SKM-1 (cell line): Measurements from ENCODE around the gene CDC42BPA.

Source experiments
- DNase-seq: peaks from one replicate; lab custom pipeline; 2025; ENCODE audit not compliant: unreplicated experiment; lab: John Stamatoyannopoulos, UW

Gene CDC42BPA

DNA sequence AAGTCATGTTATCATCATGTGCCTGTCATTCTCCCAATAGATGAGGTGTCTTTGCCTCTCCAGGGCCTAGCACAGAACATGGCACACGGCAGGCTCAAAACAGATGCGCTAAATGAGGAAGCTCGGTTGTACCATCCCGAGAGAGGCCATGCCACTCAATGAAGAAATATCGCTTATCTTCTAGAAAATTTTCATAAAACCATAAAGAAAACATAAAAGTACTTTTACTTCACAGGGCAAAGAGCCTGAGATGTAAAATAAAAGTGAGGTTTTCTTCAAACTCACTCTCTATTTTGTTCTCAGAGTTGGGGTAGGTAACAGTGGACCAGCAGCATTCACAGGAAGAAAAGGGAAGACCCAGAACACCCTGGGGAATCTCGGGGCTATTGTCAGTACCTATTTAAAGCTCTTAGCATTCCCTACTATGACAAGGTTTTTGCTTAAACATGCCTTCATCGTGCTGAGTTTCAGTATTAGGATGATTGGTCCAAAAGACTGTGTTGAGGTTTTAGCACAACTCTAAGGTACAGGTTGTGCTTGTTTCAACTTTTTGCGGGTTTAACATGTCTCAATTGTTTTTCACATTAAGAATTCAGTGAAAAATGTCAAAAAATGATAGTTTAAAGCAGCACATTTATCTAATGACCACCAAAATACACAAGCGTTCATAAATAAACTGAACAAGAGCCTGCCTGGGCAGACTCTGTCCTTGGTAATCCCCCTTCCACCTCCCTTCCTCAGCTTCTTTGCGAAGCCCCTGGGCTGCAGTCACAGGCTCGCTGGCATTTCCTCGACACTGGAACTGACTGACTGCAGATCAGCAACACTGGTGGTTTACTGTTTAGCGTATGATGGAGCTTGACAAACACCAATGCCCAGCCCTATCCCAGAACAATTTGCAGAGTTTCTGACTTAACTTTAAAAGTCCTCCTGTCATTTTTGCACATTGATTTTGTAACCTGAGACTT, 322.6 kb downstream of the CDC42BPA start:
- no peak for DNase-seq

DNA sequence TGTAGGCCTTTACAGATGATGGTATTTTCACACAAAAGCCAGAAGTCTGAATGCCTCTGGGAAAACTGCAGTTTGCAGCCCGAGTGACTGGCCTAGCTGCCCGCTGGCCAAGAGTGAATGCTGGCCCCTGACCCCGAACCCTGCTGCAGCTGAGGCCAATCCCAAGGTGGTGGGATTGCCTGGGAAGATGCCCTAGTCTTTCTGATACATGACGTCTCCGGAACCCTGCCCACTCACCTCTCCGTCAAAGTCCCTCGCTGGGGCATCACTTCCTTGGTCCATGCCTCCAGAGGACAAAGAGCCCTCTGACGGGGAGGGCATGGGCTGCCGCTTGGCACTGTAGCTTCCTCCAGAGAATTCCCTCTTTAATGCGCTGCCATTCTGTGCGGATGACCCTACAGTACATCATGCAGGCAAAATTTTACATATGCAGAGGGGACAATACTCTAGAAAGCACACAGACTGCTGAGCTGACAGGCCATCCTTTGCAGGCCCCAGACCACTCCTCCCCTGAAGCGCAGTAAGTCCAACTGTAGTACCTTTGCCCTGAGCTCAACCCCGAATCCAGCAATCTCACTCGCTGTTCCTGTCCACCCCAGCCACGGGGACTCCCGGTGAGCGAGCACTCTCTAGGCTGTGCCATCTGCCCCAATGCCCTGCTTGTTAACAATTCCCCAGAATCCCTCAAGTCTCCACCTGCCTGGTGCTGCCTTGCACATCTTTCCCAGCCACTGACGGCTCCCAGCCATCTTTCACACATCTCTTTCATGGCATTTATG, 323.5 kb downstream of the CDC42BPA start:
- DNase-seq, result no peak

DNA sequence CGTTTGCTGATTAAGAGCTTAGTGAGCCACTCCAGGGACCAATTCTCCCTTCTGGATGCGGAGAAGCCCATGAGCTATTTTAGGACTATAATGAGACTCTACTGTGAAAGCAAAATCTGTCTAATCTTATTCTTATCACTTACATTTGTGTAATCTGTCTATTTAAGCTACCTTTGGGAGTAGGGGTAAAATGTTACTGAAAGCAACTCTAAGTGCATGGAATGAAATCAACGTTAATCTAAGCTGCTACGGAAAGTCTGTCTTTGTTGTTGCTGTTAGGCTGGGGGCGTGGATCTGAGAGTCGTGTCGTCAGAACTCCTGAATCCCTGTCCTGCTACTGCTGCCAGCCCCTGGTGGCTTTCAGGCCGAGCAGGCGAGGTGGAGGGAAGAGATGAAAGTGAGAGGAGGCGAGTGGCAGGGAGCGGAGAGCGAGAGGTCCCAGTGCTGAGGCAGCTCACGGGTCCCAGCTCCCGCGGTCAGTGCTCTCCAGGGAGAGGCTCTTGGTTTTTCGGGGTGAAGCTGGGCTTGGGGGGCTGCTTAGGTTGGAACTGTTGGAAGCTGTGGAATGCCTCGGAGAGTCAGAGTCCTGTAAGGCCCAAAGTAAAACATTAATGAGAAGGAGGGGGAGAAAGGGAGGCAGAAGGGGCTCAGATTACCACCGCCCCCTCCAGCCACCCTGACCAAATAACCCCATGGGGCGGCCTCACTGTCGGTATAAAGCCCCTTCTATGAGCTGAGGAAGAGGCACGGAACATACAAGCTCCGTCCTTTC, 324.3 kb downstream of the CDC42BPA start:
- DNase-seq, result no peak

DNA sequence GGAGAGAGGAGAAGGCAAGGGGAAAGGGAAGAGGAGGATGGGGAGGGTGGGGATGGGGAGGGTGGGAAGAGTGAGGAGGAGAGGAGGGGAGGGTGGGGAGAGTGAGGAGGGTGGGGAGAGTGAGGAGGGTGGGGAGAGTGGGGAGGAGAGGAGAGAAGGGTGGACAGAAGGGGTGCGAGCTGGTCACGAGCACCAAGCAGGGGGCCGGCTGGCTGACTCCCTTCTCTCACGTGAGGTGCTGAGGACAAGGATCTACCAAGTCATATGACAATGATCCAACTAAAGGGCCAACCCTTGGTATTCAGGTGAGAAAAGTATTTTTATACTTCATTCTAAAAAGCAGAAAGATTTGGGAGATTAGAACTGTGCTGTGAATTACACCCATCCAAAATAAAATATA, 326.4 kb downstream of the CDC42BPA start:
- no peak for DNase-seq

DNA sequence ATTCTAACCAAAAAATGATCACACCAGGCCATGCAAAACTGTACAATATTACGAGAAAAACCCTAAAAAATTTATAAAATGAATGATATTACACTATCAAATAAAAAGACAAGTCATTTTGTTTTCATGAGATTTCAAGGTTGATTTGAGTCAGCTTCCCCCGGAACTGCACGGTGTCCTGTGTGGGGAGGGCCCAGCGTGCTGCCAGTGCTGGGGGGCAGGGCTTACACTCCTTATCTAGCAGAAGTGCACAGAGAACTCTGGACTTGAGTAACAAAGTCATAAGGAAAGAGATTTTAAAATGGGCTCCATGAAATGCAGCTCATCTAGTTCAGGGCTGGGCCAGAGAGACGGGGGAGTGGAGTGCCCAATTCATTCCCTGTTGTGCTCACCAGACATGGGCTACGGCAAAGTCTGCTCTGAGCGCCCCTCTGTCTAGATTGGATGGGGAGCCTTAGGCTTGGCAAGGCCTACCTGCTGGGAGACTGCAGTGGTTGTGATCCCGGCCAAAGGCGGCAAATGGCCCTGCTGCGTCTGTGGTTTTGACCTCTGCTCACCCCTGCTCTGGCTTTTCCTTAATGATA, 328.1 kb downstream of the CDC42BPA start:
- DNase-seq, result no peak

DNA sequence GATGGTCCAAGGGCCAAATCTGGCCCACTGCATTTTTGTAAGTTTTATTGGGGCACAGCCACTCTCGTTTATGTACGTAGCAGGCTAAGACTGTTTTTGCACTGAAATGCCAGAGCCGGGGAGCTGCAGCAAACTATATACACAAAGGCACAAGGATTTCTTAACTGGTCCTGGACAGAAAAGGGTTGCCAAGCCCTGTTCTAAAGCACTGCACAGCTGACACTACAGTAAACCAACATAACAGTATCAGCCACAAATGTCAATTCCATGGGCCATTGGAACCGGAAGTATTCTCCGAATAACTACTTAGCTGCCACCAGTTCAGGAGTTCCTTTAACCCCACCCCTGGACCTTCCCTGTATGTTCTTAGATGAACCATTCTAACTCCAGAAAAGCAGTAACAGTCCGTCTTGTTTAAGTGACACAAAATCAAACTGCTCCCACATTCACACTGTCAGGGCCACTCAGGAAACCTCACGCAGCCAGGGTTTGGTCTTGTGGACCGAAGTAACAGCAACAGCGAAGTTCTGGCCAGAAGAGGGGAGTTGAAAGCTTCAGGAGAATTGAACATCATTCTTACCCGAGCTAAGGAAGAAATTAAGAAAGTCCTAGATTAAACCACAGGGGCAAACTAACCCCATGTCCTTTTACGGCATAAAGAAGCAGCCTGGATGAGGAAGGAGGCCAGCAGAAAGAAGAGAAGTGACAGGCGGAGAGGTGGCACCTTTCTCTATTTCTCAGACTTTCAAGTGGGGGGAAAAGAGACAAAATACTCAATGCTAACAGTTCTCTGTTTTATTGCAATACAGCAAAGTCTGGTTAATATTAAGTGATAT, 329.0 kb downstream of the CDC42BPA start:
- no peak for DNase-seq

DNA sequence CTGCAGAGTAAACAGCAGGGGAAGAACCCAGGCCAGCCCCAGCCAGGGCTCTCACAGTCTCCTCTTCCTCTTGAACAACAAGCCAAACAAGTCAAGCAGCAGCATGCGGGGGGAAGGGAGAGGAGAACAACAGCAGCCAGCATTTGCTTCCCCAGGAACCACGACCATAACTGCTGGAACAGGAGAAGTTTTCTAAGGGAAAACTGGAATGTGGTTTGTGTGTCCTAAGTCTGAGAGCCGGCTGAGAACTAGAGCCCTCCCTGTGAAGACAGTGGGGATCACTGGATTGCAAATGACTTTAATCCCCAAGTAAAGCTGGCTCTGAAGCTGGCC, 330.0 kb downstream of the CDC42BPA start:
- no peak for DNase-seq

DNA sequence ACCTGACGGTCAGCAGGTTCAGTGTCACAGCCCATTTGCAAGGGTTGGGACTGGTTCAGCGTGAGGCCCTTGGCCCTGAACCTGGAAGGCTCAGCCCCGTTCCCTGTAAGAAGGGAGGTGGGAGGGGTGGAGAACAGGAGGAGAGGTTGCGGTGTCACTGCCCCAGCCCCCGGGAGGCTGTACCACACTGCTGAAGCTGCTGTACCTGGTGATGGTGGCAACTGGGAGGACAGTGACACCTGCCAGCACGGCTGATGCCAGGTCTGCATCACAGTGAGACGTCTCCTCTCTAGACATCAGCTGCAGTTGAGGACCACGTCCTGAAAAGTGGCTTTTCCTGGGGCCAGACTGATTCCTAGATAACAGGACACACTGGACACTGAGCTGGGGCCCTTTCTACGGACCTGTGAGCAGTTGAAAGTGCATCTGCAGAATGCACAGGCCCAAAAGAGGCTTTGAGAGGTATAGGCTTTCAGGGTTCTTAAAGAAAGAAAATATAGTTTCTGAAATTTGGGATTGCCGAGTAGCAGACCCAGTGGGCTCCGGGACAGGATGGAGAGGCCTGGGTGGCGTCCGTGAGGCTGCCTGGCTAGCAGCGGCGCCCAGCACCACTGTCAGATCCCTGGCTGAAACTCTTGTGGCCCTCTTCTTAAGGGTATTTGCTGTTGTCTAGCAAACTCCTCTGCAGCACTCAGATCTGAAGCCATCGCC, 330.5 kb downstream of the CDC42BPA start:
- no peak for DNase-seq

DNA sequence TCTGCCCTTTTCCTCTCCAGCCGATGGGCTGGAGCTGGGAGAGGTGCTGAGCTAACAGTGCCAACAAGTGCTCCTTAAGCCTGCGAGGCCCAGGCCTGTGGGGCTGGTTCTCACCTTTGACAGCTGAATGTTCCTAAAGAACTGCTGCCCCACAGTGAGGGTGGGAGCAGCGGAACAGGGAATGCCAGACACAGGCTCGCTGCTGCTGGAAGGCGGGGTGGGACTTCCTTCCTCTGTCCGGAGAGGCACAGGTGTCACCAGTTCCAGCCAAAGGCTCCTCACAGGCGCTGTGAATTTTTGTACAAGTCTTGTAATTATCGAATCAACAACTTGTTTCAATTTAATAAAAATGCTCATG, 331.1 kb downstream of the CDC42BPA start:
- DNase-seq, result no peak

DNA sequence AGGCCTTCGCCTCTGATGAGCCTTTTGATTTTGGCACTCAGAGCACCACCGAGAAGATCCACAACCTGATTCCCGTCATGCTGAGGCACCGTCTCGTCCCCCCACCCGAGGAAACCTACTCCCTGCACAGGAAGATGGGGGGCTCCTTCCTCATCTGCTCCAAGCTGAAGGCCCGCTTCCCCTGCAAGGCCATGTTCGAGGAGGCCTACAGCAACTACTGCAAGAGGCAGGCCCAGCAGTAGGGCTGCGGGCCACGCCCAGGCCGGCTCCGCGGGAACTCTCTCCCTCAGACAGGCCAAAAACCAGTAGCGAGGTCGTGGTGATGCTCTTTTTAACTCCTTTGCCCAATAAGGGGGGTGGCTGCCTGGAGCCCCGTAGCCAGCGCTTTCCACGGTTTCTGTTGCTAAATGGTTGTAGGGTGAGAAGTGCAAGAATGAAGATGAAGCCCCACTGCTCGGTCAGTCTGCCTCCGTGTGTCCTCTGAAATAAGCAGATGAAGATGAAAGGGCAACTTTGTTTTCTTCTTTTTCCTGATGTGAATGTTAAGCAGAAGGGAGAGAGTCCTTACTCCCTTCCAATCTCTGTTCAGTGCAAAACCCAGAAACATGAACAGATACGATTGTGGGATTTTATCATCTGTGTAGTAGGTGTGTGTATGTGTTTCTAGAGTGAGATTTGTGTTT, 331.7 kb downstream of the CDC42BPA start:
- no peak for DNase-seq

DNA sequence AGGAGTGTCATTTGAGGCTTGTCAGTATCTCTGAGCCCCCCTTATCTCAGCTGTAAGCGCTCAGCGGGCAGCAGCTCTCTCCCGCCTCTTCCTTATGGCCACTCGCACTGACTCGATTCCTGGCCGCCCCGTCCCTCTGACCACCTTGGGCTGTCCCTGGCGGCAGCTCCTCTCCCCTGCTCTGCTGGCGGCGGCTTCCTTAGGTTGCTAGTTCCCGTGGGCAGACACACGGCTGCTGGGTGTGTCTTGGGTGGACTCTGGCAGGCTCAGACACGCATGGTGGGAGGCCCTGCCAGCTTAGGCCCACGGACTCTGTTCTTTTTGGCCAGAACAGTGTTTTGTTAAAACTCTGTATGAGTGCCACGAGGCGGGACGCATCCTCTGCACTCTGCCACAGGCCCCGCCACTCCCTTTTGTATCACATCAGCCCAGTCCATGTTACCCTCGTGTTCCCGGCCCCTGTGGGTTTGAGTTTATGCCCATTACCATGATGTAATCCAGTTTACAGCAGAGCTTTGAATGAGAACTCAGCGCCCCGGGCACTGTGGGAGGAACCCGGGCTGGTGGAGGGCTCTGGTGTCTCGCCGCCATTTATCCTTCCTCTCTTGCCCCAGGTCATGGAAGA, 332.3 kb downstream of the CDC42BPA start:
- no peak for DNase-seq

DNA sequence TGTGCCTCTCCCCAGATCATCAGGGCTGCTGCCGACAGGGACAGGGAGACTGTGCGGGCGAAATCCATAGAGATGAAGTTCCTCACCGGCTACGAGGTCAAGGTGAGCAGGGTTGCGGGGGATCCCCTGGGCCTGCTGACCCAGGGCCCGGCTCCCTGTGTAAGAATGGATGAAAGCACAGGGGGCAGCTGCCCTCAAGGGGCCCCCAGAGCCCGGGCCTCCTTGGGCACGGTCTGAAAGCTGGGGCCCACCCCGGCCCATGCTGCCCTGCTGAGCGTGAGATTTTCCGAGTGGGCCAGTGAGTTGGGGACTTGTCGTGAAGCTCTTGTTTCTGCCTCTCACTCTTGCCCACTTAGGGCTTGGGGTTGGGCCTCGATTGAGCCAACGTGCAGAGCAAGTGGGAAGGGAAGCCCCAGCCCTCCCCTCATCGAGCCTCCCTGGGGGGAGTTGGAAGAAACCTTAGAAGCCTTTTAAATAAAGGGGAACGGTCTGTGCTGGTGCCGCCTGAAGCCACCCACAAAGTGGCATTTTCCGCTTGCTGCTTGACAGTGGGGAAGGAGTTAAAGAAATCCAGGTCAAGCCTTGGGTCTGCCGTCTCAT, 333.0 kb downstream of the CDC42BPA start:
- no peak for DNase-seq

DNA sequence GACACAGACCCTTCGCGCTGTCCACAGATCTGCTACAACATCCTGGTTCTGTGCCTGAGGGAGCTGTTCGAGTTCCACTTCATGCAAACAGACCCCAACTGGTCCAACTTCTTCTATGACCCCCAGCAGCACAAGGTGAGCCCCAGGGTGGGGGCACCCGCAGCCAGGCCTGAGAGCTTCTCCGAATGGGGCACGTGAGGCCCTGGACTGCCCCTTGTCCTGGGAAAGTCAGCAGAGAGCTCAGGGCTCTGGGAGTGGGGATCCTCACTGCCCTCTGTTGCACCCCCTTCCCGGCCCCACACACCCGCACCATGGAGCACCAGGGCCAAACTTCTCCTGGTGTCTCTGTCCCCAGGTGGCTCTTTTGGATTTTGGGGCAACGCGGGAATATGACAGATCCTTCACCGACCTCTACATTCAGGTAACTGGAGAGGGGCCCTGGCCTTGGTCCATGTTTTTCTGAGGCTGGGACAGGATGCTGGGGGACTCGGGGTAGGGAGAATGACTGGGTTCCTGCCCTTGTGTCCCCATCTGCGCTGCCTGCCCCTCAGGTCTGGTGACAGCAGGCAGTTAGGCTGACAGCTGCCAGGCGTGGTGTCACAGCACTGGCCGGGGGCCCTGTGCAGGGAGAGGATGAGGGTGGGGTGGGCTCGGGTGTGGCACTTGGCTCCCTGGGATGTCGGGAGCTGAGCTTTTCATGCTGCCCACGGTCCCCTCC, 333.6 kb downstream of the CDC42BPA start:
- DNase-seq, result no peak

DNA sequence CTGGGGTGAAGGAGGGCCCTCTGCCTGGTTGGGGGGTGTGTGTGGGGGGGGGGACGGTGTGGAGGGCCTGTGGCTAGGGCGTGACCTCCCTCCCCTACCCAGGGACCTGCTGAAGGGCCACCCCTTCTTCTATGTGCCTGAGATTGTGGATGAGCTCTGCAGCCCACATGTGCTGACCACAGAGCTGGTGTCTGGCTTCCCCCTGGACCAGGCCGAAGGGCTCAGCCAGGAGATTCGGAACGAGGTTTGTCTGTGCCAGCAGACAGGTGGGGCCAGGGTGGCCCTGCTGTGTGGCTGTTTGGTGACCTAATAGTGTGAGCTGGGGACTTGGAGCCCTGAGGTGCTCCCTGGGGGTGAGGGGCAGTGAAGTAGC, 334.3 kb downstream of the CDC42BPA start:
- DNase-seq, result no peak

DNA sequence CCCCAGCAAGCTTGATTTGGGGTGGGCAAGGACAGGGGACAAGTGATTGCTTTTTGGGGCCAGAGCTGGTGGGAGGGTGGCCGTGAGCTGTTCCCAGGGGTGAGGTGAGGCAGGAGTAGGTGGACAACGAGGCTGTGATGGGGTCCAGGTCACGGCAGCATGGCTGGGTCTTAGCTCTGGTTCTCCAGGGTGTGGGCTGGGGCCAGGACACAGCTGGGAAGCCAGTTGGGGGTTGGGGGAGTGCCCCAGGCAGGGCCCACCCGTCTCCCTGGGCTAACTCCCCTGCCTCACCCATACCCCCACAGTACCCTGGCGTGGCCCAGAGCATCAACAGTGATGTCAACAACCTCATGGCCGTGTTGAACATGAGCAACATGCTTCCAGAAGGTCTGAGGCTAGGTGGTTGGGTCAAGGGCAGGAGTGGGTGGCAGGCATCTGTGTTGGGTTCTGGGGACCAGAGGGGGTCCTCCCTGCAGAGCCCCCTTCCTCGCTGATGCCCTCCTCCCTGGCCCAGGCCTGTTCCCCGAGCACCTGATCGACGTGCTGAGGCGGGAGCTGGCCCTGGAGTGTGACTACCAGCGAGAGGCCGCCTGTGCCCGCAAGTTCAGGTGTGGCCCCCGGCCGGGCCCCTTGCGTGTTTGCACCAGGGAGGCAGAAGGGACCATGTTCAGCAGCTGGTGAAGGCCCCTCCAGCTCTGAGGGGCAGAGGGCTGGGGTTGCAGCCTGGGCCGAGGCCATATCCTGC, 334.9 kb downstream of the CDC42BPA start:
- no peak for DNase-seq

DNA sequence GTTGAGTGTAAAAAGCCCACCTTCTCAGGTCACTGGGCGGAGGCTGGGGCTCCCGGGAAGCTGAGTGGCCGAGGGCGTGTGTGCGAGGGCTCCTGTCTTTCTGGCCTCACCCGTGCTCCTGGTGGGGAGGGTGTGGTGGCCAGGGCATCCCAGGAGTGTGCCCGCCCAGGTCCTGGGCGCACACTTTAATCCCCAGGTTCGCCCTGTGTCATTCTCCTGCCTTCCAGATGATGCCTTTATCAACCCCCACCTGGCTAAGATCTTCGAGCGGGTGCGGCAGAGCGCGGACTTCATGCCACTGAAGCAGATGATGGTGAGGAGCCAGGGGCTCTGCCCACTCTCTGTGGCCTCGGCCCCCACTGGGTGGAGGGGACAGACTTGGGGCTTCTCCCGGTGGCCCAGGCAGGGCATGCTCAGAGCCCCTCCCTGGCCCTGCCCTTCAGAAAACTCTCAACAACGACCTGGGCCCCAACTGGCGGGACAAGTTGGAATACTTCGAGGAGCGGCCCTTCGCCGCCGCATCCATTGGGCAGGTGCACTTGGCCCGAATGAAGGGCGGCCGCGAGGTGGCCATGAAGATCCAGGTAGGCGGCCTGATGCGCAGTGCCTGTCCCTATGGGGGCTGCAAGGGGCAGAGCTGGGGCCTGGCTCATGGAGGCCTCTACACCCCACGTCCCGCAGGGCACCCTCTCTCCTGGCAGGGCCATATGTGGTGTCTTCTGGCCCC, 335.7 kb downstream of the CDC42BPA start:
- no peak for DNase-seq
